HG03565 (cell line): Measurements from ENCODE around the gene PEAK1.
"Not testable (repeated sequence)": the region's sequence is repeated elsewhere in the genome, so short reads cannot be mapped to it uniquely, and the experiment has no call there.

ENCODE experiments used
- ATAC-seq: cut with Tn5 transposase; IDR thresholded peaks from one replicate; pipeline ENCODE4 v1.9.1; 2021; ENCODE audit warnings: mild to moderate bottlenecking, moderate library complexity; ENCODE audit not compliant: unreplicated experiment

The PEAK1 gene

GRCh38 chr15:77181305-77182074, 238.4 kb downstream of the PEAK1 start:
- ATAC-seq, result no peak

DNA sequence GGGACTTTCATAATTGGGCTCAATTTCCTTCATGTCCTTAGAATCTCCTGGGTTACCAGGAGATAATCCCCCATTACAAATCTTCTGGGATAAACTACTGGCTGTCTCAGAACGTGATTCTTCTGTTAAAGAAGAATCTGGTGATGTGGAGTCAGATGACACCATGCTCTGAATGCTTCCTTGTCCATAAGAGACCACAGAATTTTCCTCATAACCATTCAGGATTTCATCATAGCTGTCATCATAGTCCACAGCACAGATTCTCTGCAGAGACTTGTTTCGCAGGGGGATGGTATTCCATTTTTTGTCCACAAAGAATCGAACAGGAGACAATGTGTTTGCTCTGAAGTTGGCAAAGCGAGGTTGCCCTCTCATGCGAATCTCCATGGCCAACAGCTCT, 239.1 kb downstream of the PEAK1 start:
- no peak for ATAC-seq

GRCh38 chr15:77180270-77180669, 239.6 kb downstream of the PEAK1 start:
- ATAC-seq, result no peak

DNA sequence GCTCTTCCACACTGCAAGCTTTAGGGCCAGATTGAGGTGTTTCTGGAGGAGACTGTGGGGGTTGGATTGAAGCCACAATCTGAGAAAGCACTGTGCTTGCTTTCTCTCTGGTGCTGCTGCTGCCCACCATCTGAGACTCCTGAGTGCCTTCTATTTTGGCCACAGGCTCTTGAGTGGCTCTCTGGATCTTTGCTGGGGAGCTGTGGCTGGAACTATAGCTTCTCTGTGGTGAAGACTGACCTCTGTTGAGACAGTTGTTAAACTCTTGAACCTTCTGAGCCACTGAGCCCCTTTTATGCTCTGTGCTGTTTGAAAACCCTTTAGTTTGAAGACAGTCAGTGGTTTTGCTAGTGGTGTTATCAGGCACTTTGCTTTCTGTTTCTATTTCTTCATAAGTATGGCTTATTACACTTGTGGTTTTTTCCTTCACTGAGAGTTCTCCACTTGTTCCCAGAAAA, 240.3 kb downstream of the PEAK1 start:
- no peak for ATAC-seq

DNA sequence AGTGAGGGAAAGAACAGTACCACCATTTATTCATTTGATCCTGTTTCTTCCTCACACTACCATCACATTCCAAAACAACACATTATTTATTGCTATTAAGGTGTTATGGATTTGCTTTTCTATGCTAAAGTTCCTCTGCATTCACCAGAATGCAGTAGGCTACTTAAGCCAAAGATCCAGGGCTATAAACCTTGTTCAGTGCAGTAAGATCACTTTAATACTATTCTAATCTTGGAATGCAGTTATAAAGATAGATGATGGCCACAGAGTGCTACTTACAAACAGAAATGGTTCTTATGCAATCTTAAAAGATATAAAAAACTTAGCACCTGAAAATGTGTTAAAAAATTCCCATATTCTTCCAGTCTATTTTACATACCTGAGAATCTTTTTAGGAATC, 241.5 kb downstream of the PEAK1 start:
- no peak for ATAC-seq

- ATAC-seq, result not testable (repeated sequence)
These were observed 243.8 kb downstream of the PEAK1 start for GRCh38 chr15:77176148-77176547.

- ATAC-seq, result no peak
These were observed 246.4 kb downstream of the PEAK1 start for GRCh38 chr15:77173487-77173886.

- ATAC-seq, result no peak
These were observed 248.5 kb downstream of the PEAK1 start for GRCh38 chr15:77171221-77171967.

DNA sequence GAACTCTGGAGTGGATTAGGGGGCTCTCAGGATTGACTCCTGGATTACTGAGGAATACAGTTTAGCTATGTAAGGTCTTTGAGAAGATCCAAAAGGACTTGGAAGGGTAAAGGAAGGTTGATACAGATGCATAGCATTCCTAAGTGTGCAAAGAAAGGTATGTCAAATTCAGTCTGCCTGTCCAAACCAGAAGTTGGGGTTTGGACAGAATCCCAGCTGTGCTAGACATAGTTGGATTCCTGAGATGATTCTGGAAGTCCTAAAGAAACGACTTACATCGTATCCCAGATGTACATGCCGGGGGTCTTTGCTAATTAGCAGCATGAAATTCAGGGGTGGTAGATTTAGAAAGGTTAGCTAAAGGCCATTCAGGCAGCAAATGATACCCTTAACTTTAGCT, 251.3 kb downstream of the PEAK1 start:
- ATAC-seq, result no peak

GRCh38 chr15:77168141-77168540, 251.8 kb downstream of the PEAK1 start:
- ATAC-seq, result no peak

GRCh38 chr15:77167406-77167805, 252.5 kb downstream of the PEAK1 start:
- ATAC-seq, result no peak

- no peak for ATAC-seq
These were observed 256.0 kb downstream of the PEAK1 start for GRCh38 chr15:77163781-77164384.

DNA sequence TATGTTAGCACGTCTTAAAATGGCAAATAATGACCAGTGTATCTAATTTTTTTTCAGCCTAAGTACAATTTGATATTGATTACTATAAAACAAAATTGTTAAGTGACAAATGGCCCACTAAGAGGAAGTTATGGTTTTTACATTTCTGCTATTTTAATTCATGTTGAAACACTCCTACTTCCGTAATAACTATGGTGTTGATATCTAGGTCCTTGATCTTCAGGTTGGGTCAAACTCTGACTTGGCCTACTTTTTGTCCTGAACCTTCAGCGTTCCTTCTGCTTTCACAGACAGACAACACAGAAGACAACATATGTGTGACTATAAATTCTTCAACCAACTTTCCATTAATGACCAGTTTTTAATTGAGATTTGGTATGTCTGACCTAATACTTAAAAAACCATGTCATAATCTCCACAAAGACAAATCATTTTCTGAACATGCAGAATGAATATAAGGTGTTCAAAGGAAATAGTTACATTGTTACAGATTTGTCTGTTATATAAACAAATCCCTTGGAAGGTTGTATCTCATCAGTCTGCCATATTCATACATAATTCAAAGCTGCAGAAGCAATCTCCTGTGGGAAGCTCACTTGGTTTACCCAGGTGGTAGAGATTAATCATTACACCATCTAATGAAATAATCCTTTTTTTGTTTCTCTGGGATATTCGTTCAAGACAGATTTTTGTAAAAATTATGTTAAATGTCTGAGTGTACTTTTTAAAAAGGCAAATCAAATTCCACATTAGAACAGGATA, 256.9 kb downstream of the PEAK1 start:
- no peak for ATAC-seq

DNA sequence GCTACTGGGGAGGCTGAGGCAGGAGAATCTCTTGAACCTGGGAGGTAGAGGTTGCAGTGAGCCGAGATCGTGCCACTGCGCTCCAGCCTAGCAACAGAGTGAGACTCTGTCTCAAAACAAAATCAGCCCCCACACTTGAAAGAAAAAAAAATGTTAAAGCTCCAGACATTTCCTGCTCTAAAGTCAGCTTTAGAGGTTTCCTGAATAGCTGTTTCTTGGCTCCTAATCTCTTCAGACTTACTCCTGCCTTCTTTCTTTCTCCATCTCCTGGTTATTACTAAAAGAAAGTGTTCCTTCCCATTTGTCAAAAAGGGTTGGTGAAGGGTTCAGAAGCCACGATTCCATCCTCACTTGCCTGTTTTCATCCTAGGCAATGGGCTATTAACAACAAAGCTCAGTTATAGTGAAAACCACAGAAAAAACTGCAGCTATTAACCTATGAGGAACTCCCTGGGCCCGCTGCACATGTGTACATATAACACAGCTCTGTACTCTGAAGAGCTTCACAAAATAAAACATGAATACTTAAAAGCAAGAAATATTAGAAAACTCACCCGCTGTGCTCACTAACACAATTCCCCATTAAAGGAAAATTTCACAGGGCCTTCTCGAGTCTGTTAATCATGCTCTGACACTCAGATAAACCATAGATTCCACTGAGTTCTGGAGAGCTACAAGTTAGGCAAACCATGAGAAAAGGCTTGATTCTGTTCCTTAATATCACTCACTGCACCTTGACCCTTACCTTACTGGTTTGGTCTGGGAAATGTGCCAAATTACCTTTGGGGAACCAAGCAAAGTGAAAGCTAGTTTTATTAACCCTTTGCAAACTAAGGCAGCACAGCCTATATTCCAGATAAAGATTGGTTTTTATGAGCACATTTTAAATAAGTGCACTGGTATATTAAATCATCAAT, 259.1 kb downstream of the PEAK1 start:
- no peak for ATAC-seq

- ATAC-seq, result not testable (repeated sequence)
These were observed 263.9 kb downstream of the PEAK1 start for GRCh38 chr15:77156000-77156399.

GRCh38 chr15:77148191-77148590, 271.7 kb downstream of the PEAK1 start:
- ATAC-seq, result no peak

GRCh38 chr15:77145370-77145769, 274.5 kb downstream of the PEAK1 start:
- no peak for ATAC-seq

DNA sequence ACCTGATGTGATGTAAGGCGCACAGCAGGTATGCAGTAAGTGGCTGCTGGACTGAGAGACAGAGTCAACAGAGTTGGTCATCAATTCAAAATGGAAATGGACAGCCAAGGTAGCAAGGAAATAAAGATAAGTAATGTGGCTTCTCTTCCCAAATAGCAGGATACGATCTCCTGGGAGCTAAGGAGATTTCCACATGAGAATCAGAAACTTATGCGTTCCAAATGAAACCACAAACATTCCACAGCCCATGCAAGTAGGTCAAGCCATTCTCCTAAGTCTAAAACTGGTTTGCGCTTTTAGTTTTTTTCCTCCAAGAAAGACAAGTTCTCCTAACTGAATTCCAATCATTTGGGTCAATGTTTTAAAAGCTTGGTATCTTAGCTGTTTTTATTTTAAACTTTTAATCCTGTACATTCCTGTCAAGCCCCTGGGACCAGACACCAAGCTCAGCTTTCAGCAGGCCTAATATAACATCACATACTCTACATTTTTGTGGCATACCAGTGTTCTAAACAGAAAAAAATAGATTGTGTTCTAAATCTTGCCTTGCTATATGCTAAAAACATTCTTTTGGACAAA, 275.3 kb downstream of the PEAK1 start:
- ATAC-seq, result no peak

DNA sequence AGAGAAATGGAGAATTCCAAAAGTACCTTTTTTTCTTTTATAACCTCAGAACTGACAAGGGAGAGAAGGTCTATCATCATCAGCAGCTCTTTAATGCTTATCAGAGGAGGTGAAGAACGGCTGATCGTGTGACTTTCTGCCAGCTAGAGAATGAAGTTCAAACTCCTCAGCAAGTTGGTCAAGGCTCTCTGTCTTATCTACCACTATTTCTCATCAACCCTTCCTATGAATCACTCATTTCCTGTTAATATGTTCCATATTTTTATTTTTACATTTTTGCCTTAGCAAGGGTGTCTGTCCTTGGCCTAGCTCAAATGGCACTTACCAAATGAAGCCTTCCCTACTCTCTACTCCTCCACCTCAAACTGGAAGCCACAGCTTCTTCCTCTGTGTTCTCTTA, 275.9 kb downstream of the PEAK1 start:
- ATAC-seq, result no peak

DNA sequence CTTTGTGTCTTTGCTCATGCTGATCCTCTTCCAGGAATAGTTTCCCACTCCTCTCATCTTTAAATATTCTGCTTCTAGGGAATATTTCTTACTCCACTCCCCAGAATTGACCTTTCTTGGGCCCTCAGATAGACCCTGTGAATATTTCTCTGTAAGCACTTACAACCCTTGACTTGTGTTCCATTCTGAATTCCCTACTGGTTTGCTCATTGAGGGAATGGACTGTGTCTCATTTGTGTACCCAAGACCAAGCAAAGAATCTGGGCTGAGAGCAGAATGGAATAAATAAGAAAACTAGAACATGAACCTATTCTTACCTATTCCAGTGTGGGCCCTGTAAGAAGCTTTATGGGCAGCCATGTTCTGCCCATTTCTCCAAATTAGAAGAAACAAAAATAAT, 276.3 kb downstream of the PEAK1 start:
- no peak for ATAC-seq
